Smooth muscle cell (in vitro differentiated cells): ENCODE measurements around the gene FASTK. TPM values are rescaled to one million over a fixed set of nuclear protein-coding genes. Genes with fewer than 3 reads are reported as not detected.

Experiments
- DNase-seq: peaks from one replicate; lab custom pipeline; 2025; ENCODE audit not compliant: unreplicated experiment; lab: John Stamatoyannopoulos, UW
- H2AFZ ChIP-seq: fragments of 200-600 bp; sonication (generic); 2 replicates; pipeline ENCODE4 v1.6.0; 2016; ENCODE audit warnings: antibody characterized with exemption, low read depth, mild to moderate bottlenecking
- H3F3A ChIP-seq: fragments of 200-600 bp; sonication (generic); 2 replicates; pipeline ENCODE4 v1.6.0; 2017; ENCODE audit warnings: antibody characterized with exemption, low read depth
- H3K27ac ChIP-seq: fragments of 200-600 bp; sonication (generic); 2 replicates; pipeline ENCODE4 v1.5.1; 2016; ENCODE audit warnings: low read depth, mild to moderate bottlenecking
- H3K27me3 ChIP-seq: fragments of 200-600 bp; sonication (generic); 2 replicates; pipeline ENCODE4 v1.6.1; 2016; ENCODE audit warnings: low read depth, mild to moderate bottlenecking
- H3K36me3 ChIP-seq: fragments of 200-600 bp; sonication (generic); 2 replicates; pipeline ENCODE4 v1.5.1; 2016; ENCODE audit warnings: low read depth
- H3K4me1 ChIP-seq: fragments of 200-600 bp; sonication (generic); 2 replicates; pipeline ENCODE4 v1.5.1; 2016; ENCODE audit warnings: low read depth
- H3K4me2 ChIP-seq: fragments of 200-600 bp; sonication (generic); 2 replicates; pipeline ENCODE4 v1.6.0; 2016; ENCODE audit warnings: mild to moderate bottlenecking
- H3K4me3 ChIP-seq: fragments of 200-600 bp; sonication (generic); 2 replicates; pipeline ENCODE4 v1.5.1; 2016; ENCODE audit warnings: mild to moderate bottlenecking
- H3K79me2 ChIP-seq: fragments of 200-600 bp; sonication (generic); 2 replicates; pipeline ENCODE4 v1.6.0; 2016; ENCODE audit warnings: low read depth, mild to moderate bottlenecking
- H3K9ac ChIP-seq: fragments of 200-600 bp; sonication (generic); 2 replicates; pipeline ENCODE4 v1.6.0; 2016; ENCODE audit warnings: low read depth
- H3K9me3 ChIP-seq: fragments of 200-600 bp; sonication (generic); replicated peaks from 2 replicates; pipeline ENCODE4 v1.5.1; 2016; ENCODE audit warnings: low read depth
- H4K20me1 ChIP-seq: fragments of 200-600 bp; sonication (generic); 2 replicates; pipeline ENCODE4 v1.6.0; 2016; ENCODE audit warnings: low read depth
- WGBS: methylation state at CpG from one replicate; pipeline ENCODE4 v1.1.7; 2016; ENCODE audit warnings: low lambda C conversion rate; 5-methylcytosine and 5-hydroxymethylcytosine counted together
- polyA plus RNA-seq: library from polyadenylated mRNA; unstranded; fragments of >200 nt; fragmentation: Nextera tagmentation; extraction: Ambion mirVana; gene quantifications from 2 replicates; pipeline ENCODE4 v1.2.1, GENCODE V29; 2016
- total RNA-seq: library from RNA; depleted of rRNA; stranded (reverse); fragments of >200 nt; gene quantifications from 2 replicates; pipeline ENCODE4 v1.2.3, GENCODE V29; 2014
- TF ChIP-seq, protein P1 (sequence below): fragments of 200-600 bp; sonication (generic); IDR thresholded peaks from 2 replicates; pipeline ENCODE4 v1.5.1; 2017; ENCODE audit warnings: borderline replicate concordance, mild to moderate bottlenecking, antibody characterized with exemption; ENCODE audit not compliant: insufficient read depth, poor library complexity, severe bottlenecking

Gene FASTK
- total and polyA plus RNA-seq, 2 experiments from 2014 or later = 100 to 177 TPM

DNA sequence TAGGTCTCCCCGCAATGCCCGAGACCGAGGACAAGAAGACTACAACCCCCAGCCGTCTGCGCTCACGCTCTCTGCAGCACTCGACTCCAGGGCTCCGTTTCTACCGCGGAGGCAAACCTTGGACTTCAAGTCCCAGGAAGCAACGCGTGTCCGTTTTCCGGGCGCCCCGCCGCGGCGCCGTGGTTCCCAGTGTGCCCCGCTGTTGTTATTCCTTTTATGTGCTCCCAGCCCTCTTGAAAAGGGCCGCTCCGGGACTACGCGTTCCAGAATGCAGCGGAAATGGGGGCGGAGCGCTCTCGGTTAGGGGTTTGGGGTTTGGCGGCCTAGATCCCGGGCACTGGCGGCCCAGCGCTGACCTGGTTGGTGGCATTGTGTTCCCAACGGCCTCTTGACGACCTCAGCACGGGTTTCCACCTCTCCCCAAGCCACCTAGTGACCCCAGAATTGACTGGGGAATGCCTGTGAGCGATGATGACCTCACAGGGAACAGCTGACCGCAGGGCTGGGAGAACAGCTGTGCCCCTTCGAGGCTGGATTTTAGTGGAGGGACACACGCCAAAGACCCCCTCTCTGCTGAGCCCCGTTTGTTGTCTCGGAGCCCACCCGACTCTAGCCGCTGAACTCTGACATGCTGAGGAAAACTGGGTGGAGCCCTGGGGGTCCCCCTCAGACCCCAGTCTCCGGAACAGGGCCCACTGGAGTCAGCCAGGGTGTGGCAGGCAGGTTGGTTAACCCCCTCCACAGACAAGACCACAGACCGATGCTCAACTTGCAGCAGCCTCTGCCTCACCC lies 22.4 kb downstream of the FASTK start:
- Histone ChIP-seq H3K4me3 (peak overlapping the region; percentile 74), H3K4me2 (peak overlapping the region; percentile 94), H3K36me3 (no peaks in the 10 kb centered on the region), H2AFZ (peak overlapping the region; percentile 71), H3K27me3 (no peaks in the 10 kb centered on the region), H3K9ac (peak overlapping the region; percentile 72), H3K4me1 (peaks cover 36% of the 10 kb centered on the region), H3K27ac (peak overlapping the region; percentile 95), H4K20me1 (peaks cover 30% of the 10 kb centered on the region), H3K9me3 (no peaks in the 10 kb centered on the region), H3F3A (peaks cover 10% of the 10 kb centered on the region), H3K79me2 (peaks cover 13% of the 10 kb centered on the region)
- TF ChIP-seq, protein P1, sequence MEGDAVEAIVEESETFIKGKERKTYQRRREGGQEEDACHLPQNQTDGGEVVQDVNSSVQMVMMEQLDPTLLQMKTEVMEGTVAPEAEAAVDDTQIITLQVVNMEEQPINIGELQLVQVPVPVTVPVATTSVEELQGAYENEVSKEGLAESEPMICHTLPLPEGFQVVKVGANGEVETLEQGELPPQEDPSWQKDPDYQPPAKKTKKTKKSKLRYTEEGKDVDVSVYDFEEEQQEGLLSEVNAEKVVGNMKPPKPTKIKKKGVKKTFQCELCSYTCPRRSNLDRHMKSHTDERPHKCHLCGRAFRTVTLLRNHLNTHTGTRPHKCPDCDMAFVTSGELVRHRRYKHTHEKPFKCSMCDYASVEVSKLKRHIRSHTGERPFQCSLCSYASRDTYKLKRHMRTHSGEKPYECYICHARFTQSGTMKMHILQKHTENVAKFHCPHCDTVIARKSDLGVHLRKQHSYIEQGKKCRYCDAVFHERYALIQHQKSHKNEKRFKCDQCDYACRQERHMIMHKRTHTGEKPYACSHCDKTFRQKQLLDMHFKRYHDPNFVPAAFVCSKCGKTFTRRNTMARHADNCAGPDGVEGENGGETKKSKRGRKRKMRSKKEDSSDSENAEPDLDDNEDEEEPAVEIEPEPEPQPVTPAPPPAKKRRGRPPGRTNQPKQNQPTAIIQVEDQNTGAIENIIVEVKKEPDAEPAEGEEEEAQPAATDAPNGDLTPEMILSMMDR = no peak
- 4% methylated on average over 44 of the region's 46 CpGs for WGBS
- DNase-seq = peak; percentile 86

DNA sequence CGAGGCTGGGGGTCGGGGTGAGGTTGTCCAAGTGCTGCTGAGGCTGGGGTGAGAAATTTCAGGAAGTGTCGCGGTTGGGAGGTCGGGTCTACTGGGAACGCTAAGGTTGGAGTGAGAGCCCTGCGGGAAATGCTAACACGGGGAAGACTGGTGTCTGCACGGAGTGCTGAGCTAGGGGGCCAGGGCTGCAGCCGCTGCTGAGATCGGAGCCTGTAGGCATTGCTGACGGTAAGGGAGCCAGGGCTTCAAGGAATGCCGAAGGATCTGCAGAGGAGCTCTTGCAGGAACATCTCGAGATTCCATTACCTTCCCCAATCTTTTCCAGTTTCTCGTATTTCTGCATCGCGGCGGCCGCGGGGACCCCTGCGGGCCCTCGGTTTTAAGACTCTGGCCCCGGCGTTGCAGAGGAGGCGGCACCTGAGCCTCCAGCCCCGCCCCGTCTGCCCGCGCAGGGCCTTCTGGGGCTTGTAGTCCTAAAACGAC lies 23.1 kb downstream of the FASTK start, which contains the start of gene CDK5:
Gene CDK5 (minus strand): TSS at position 392 of the 483 bp plus-strand sequence. CDS start 49 bp downstream, at position 343.
- H3K4me1 ChIP-seq = peaks cover 33% of the 10 kb centered on the region
- H3K4me2 ChIP-seq = peak within 1 kb of the TSS; percentile 94
- peaks cover 25% of the 10 kb centered on the region for H4K20me1 ChIP-seq
- TF ChIP-seq, protein P1 = no peak
- peaks cover 6% of the 10 kb centered on the region for H3F3A ChIP-seq
- peaks cover 13% of the 10 kb centered on the region for H3K79me2 ChIP-seq
- no peaks in the 10 kb centered on the region for H3K36me3 ChIP-seq
- no peaks in the 10 kb centered on the region for H3K27me3 ChIP-seq
- no peak for DNase-seq
- peak within 1 kb of the TSS; percentile 71 for H2AFZ ChIP-seq
- H3K9ac ChIP-seq = peak within 1 kb of the TSS; percentile 72
- under 1% methylated on average over 30 of the region's 30 CpGs for WGBS
- peak within 1 kb of the TSS; percentile 95 for H3K27ac ChIP-seq
- no peaks in the 10 kb centered on the region for H3K9me3 ChIP-seq
- peak within 1 kb of the TSS; percentile 74 for H3K4me3 ChIP-seq

DNA sequence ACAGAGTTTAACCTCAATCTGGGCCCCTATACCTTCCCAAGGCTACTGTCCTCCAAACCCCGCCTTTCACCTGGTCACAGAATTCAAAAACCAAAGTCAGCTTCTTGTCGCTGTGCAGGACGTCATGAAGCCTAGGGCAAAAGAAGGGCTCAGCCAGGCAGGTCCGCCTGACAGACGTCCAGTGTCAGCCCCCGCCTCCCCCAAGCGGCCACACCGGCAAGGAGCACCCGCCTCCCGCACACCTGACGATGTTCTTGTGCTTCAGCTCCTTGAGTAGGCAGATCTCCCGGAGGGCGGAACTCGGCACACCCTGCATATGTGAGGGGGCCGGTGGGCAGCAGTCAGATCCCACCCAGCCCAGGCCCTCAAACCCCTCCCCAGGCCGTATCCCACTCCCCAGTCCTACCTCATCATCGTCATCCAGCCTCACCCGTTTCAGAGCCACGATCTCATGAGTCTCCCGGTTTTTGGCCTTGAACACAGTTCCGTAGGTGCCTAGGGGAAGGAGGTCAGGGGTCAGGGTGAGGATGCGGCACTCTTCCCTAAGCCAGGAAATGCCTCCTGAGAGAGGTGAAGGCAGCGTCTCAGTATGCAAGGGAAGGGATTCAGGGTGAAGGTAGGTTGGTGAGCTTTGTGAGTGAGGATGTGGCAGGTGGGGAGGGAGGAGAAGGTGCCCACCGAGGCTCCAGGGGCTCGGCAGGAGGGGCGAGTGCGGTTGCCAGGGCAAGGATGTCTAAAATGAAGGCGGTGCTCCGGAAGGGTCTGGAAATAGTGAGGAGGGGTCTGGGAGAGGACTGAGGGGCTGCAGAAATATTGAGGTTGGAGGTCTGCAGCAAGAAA lies 23.7 kb downstream of the FASTK start:
- H3K4me1 ChIP-seq = peaks cover 26% of the 10 kb centered on the region
- peaks cover 22% of the 10 kb centered on the region for H4K20me1 ChIP-seq
- peak overlapping the region; percentile 94 for H3K4me2 ChIP-seq
- DNase-seq = no peak
- H3K27me3 ChIP-seq = no peaks in the 10 kb centered on the region
- no peaks in the 10 kb centered on the region for H3K36me3 ChIP-seq
- no peak overlapping the region for H3K27ac ChIP-seq
- WGBS = 30% methylated on average over 29 of the region's 29 CpGs
- H3K9ac ChIP-seq = peak overlapping the region; percentile 5
- H3K79me2 ChIP-seq = peaks cover 13% of the 10 kb centered on the region
- no peaks in the 10 kb centered on the region for H3K9me3 ChIP-seq
- H2AFZ ChIP-seq = peak overlapping the region; percentile 71
- TF ChIP-seq, protein P1 = no peak
- H3K4me3 ChIP-seq = peak overlapping the region; percentile 74
- H3F3A ChIP-seq = peaks cover 4% of the 10 kb centered on the region
